ENCODE data around the gene UNC45A. TPM values are rescaled to one million over a fixed set of nuclear protein-coding genes. Genes with fewer than 3 reads are reported as not detected.

The UNC45A gene
- total and polyA plus RNA-seq, 2 of the 8 experiments (the other 6 are each of a cell fraction or from before 2014, with no cell fraction given), result 74.1 to 84.2 TPM

DNA sequence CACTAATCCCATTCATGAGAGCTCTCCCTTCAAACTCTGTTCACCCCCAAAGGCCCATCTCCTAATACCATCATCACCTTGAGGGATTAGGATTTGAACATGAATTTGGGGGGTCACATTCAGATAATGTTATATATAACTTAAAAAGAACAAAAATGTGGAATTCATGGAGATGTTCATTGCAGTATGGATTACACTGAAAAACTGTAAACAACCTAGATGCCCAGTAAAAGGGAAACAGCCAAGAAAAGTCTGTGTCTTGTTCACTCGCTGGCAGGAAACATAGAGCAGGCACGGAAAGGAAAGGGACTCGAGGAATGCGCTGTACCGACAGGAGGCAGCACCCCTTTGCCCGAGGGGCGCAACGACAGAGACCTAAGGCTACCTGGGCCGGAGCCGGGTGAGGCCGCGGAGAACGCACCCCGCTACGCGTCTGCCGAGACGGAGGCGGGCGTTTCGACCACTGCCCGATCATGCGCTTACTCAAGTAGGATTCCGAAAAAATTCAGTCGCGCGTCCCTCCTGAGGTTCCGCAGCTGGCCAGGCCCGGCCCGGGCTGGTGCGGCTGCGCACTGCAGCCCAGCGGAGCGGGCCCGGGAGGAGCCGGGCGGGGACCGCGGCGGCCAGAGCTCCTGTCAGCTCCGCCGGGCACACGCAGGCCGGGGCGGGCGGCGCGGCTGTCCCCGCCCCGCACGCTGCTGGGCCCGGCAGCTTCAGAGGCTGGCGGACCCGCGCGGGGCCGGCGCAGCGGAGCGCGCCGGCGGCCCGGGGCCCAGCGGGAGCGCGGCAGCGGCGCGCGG, 32.8 kb upstream of the UNC45A start (continued):
- no peak; the same call in 1 of the 2 replicates for TF ChIP-seq GABPA (IDR thresholded peaks at IDR 0.05; ENCODE audit: borderline replicate concordance, insufficient read depth, low read length)
- TF ChIP-seq SRF (IDR thresholded peaks at IDR 0.05; ENCODE audit: low read depth, low read length), result no peak
- no peak for TF ChIP-seq GTF2F1 (IDR thresholded peaks at IDR 0.05; ENCODE audit: borderline replicate concordance, low read depth, low read length)
- no peak for TF ChIP-seq CHD1 (IDR thresholded peaks at IDR 0.05; ENCODE audit: low read depth, low read length)
- no peak for TF ChIP-seq RNF2 (IDR thresholded peaks at IDR 0.05; ENCODE audit: borderline replicate concordance, low read depth, low read length, missing control alignments, poor library complexity, severe bottlenecking)
- no peak for TF ChIP-seq TCF12 (IDR thresholded peaks at IDR 0.05; ENCODE audit: low read depth, low read length)
- TF ChIP-seq RFX5 (IDR thresholded peaks at IDR 0.05; ENCODE audit: borderline replicate concordance, low read depth, low read length), result no peak
- TF ChIP-seq RBBP5 (IDR thresholded peaks at IDR 0.05; ENCODE audit: borderline replicate concordance, low read depth, low read length), result no peak
- no peak for TF ChIP-seq SUZ12 (IDR thresholded peaks at IDR 0.05; ENCODE audit: low read length)
- TF ChIP-seq YY1 (IDR thresholded peaks at IDR 0.05; ENCODE audit: low read depth, low read length), result no peak
- TF ChIP-seq SIX5 (IDR thresholded peaks at IDR 0.05; ENCODE audit: low read depth, low read length), result no peak
- no peak for TF ChIP-seq CHD2 (IDR thresholded peaks at IDR 0.05; ENCODE audit: low read length)
- TF ChIP-seq, protein P1, sequence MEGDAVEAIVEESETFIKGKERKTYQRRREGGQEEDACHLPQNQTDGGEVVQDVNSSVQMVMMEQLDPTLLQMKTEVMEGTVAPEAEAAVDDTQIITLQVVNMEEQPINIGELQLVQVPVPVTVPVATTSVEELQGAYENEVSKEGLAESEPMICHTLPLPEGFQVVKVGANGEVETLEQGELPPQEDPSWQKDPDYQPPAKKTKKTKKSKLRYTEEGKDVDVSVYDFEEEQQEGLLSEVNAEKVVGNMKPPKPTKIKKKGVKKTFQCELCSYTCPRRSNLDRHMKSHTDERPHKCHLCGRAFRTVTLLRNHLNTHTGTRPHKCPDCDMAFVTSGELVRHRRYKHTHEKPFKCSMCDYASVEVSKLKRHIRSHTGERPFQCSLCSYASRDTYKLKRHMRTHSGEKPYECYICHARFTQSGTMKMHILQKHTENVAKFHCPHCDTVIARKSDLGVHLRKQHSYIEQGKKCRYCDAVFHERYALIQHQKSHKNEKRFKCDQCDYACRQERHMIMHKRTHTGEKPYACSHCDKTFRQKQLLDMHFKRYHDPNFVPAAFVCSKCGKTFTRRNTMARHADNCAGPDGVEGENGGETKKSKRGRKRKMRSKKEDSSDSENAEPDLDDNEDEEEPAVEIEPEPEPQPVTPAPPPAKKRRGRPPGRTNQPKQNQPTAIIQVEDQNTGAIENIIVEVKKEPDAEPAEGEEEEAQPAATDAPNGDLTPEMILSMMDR (IDR thresholded peaks at IDR 0.05; ENCODE audit: control extremely low read depth in 1 of 3, insufficient read depth in 1 of 3, low read depth in 1 of 3, low read length in 3 of 3), result peak; percentile 53 to 85 (median 81)
- no peak for TF ChIP-seq JUN (IDR thresholded peaks at IDR 0.05; ENCODE audit: low read depth, low read length)
- no peak for TF ChIP-seq SIRT6 (IDR thresholded peaks at IDR 0.05; ENCODE audit: low read length)
- peak; percentile 24; the same call in 1 of the 2 replicates for TF ChIP-seq CREB1 (IDR thresholded peaks at IDR 0.05)
- no peak for TF ChIP-seq BACH1 (IDR thresholded peaks at IDR 0.05; ENCODE audit: low read length)
- TF ChIP-seq EP300 (IDR thresholded peaks at IDR 0.05; ENCODE audit: borderline replicate concordance in 1 of 2, low read depth in 2 of 2, low read length in 2 of 2), result no peak
- no peak for TF ChIP-seq HDAC6 (IDR thresholded peaks at IDR 0.05; ENCODE audit: low read depth, low read length)
- peak; percentile 49 for TF ChIP-seq NRF1 (IDR thresholded peaks at IDR 0.05; ENCODE audit: low read depth, low read length)
- TF ChIP-seq HDAC2 (IDR thresholded peaks at IDR 0.05; ENCODE audit: borderline replicate concordance in 1 of 2, low read depth in 2 of 2, low read length in 2 of 2), result no peak
- no peak for TF ChIP-seq POLR2A (IDR thresholded peaks at IDR 0.05; ENCODE audit: control extremely low read depth in 1 of 2, low read depth in 2 of 2, low read length in 2 of 2)
